Upper lobe of left lung (tissue), 4 donors: Measurements from ENCODE around the gene C17orf100.

Source experiments
- CTCF ChIP-seq, 6 experiments: fragments of 450-650 bp in 4 of 6; fragments of 200-600 bp in 2 of 6; sonication (generic) in 2 of 6; IDR thresholded peaks; one replicate each; pipeline ENCODE4 v1.5.1; 2016 to 2019; ENCODE audit warnings: antibody characterized with exemption in 6 of 6
- EP300 ChIP-seq, 4 donors: sonication (generic); formaldehyde crosslinking; IDR thresholded peaks; one replicate each; pipeline ENCODE4 v1.5.1; 2017; ENCODE audit warnings: antibody characterized with exemption in 4 of 4, control low read depth in 2 of 4
- POLR2A ChIP-seq, 4 donors: fragments of 450-650 bp; IDR thresholded peaks; one replicate each; pipeline ENCODE4 v1.5.1; 2016 to 2017; ENCODE audit warnings: antibody characterized with exemption in 4 of 4, mild to moderate bottlenecking in 2 of 4
- POLR2AphosphoS5 ChIP-seq, 2 donors: sonication (generic); formaldehyde crosslinking; IDR thresholded peaks; one replicate each; pipeline ENCODE4 v1.5.1; 2017; ENCODE audit warnings: antibody characterized with exemption in 2 of 2

DNA sequence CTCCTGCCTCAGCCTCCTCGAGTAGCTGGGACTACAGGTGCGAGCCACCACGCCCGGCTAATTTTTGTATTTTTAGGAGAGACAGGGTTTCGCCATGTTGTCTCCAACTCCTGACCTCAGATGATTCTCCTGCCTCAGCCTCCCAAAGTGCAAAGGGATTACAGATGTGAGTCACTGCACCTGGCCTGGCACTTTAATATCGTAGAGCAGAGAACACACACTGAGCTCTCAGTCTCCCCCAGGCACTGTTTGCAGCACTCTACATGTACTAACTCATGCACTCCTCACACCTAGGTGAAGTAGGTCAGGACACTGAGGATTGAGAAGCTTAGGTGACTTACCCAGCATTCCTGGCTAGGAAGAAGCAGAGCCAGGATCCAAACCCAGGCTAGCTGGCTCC, 15.0 kb downstream of the C17orf100 start:
- TF ChIP-seq POLR2A (IDR thresholded peaks at IDR 0.05) (no peak), CTCF (IDR thresholded peaks at IDR 0.05) (no peak), EP300 (IDR thresholded peaks at IDR 0.05) (no peak), POLR2AphosphoS5 (IDR thresholded peaks at IDR 0.05) (no peak)
